GM21528 (cell line): ENCODE measurements around the gene IPMK.

Experiments used
- ATAC-seq: cut with Tn5 transposase; IDR thresholded peaks from one replicate; pipeline ENCODE4 v1.9.1; 2021; ENCODE audit warnings: mild to moderate bottlenecking, moderate library complexity; ENCODE audit not compliant: unreplicated experiment, low FRiP score

The IPMK gene

DNA sequence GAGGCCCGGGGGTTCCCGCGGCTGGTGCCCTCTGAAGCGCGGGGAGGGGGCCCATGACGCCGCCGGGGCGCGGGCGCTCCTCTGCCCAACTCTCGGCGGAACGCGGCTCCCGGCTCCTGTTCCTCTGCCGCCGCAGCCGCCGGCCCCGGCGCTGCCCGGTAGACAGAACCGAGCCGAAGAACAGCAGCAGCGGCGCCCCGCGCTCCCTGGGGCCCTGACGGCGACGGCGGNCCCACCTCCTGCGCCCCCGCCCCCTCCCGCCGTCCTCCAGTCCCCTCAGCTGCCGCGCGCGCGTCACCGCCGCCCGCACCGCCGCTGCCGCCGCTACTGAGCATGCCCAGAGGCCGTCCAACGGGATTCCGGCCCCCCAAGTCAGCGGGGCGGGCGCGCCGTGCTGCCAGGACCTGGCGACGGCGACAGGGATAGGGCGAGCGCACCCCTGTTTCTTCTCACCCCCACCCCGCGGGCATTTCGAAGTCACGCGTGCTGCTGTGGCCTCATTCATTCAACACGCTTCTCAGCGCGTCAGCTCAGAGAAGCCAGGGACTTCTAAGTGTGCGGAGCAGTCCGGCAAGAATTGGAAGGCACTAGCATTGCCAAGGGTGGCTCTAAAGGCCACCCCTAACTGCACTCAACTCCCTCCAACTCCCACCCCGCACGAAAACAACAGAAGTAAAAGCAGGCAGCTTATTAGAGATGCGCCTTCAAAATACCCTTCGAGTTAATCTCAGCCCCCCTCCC lies at the start of gene IPMK:
TSS of gene IPMK (minus strand) at position 182 of the 741 bp plus-strand sequence. CDS start 283 bp downstream, outside the sequence.
- peak; percentile 56 for ATAC-seq

DNA sequence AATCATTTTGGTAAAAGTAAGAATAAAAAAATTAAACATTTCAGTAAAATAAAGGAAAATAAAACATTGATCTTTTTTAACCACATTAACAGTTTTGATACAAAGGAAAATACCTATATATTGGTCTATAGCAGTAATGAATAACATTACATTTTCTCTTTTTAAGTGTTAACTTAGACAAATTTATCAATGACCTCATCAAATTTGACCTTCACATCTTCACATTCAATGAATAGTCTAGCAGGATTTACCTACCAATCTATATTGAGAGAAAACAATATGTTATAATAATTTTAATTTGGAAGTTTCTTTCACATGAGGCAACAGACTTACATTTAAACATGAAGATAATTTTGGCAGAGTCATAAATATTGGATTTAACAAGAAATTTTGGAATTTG lies 49.2 kb upstream of the IPMK start:
- ATAC-seq: no peak

DNA sequence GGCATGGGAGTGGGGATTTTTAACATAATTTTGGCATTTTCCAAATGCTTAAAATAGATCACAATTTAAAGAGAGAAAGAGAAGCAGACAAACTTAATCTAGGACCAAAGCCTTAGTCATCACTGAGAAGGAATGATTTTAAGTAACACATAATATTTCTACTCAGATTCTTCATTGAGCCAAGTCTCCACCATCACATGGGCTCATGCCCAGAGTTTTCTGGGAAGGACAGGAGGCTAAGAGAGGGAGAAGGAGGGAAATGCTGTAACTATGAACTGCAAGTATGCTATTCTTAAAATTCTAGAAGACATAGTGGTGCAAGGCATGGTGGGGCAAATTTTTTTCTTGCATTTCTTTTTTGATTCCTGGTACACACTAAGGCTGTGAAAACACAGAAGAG lies 43.3 kb upstream of the IPMK start:
- no peak for ATAC-seq

DNA sequence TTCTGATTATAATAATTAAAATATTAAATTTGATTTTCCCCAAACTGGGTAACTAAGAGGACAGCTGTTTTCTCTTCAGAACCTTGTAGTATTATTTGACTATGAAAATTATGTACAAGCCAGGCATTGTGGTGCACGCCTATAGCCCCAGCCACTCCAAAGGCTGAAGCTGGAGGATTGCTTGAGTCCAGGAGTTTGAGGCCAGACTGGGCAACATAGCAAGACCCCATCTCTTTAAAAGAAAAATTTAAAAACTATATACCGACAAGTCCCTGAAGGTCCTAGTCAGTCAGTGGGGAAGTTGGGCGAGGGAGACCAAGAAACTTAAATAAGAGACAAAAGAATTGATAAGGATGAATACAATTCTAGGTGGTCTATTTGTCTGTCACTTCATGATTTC lies 40.0 kb upstream of the IPMK start:
- ATAC-seq: no peak

DNA sequence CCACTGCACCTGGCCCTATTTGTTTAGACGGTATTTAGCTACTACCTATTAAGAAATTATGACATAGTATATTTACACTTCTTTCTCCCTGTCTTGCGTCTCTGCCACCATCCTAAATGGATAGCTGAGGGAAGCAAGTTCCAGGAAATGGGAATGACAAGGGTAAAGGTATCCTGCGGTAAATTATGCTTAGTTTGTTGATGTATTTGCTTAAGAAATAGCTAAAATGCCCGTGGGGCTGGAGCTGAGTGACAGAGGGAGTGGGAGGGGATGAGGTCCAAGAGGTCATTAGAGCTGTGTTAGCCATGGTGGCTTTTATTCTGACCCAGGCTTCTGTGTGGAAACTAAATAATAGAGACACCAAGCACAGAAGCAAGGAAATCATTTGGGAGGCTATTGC lies 38.1 kb upstream of the IPMK start:
- ATAC-seq: no peak

DNA sequence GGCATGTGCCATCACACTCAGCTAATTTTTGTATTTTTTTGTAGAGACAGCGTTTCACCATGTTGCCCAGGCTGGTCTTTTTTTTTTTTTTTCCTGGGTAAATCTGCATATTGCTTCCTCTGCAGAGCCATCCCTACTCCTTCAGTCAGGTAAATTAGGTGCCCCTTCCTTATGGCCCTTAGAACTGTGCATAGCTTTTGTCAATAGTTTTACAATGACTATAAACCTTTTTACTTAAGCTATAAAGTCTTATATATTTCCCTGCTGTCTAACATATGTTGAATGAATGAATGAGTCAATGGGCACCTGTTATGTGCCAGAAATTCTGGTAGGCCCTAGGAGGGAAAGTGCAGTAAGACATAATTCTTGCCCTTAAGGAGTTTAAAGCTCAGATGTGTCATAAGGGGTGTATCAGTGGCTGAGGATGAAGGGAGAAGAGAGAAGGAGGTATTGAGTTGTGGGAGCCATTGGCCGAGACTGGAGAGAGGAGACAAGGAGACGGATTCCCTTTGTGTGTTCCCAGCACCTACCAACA lies 36.5 kb upstream of the IPMK start:
- no peak for ATAC-seq

DNA sequence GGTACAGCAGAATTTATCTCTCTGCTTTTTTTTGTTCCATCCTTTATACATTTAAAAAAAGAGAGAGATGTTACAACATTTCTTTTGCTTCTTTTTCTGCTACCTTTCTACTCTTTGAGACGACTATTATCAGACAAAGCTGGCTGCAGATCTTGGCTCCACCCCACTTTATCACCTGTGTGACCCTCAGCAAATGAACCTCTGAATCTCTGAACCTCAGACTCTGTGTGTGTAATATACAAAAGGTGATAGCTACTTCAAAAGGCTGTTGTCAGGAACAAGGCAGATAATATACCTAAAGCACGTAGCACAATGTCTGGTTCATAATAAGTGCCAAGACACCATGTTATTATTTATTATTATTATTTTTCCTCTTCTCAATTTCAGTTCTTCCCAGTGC lies 34.6 kb upstream of the IPMK start:
- ATAC-seq: no peak

DNA sequence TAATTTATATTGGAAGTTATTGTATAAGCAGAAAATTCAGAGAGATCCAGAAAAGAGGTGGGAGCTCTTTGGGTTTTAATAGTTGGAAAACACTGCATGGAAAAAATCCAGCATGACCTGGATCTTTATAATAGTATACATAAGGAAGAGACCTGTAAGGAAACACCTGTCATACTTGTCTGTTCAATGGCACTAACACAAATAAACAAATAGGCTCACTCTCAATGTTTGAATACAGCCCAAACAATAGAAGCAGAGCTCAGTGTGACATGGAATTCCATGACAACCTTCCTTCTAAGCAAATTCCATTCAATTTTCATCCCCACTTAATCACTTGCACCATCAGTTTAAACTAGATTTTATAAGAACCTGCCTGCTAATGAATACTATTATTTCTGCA lies 33.0 kb upstream of the IPMK start:
- ATAC-seq: no peak

DNA sequence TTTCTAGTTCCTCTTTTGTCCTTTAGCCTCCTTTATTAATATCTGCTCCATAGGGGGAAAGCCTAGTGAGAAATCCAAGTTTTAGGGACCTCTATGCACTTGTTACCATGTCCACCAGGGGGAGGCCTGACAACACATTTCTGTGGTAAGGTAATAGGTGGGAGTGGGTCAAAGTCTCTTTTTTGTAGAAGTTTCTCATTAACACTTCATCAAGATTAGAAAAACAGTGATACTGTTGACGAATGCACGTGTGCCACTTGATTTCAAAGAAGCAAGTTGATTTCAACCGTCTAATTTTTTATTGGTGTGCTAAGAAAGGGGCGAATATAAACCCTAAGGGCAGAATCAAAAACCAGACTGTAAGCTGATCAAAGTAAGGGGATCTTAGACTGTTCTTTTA lies 31.9 kb upstream of the IPMK start:
- peak; percentile 94 for ATAC-seq

DNA sequence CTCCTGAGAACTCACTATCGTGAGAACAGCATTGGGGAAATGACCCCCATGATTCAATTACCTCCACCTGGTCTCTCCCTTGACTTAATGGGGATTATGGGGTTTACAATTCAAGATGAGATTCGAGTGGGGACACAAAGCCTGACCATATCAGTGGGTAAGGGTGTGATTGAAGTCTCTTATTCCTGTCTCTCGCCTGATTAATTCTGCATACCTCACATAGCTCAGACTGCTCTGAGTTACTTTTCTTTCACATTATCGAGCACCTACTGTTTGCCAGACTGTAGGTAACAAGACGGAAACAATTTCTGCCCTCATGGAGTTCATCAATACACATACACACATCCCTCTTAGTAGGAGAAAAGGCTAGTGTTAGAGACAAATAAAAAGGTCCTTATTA lies 26.3 kb upstream of the IPMK start:
- no peak for ATAC-seq

DNA sequence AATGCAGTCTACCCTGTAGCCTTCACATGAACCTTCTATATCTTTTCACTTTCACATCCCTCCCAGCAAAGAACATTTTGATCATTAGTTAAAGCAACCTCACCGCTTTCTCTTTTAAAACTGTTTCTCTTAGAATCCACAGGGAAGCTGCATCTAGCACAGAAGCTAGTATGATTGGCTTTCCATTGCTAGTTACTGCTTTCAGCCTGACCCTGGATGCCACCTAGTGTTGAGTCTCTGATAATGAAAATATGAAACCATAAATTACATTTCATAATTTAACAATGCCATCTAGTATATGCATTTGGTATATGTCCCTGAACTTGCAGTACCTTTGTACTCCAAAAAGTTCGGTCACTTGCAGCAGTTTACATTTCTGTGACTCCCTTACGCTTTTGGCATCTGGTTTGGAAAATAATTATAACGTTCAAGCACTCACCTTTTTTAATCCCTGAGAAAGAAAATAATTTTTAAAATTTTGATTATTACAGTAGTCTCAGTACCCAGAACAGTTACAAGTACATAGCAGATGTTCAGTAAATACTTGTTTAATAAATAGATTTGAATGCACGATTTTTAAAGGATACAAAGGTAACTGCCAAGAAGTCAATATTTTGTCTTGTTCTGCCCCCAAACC lies 24.0 kb upstream of the IPMK start:
- no peak for ATAC-seq

DNA sequence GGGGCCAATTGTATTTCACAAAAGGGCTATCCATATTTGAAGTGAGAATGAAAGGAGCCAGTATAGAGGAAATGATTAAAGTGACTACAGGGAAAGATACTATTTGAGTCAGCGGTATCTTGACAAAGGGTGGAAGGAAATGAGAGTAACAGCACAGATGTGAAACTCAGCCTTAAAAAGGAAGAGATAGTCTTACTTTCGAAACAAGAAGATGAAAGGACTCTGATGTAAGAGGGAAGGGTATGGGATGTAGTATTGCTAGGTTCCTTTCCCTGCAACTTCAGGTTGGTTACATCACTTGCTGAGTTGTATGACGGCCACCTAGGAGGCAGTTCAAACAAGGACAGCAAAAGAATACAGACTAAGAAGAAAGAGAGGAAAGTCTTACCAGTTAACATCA lies 14.9 kb upstream of the IPMK start:
- ATAC-seq: peak; percentile 99

DNA sequence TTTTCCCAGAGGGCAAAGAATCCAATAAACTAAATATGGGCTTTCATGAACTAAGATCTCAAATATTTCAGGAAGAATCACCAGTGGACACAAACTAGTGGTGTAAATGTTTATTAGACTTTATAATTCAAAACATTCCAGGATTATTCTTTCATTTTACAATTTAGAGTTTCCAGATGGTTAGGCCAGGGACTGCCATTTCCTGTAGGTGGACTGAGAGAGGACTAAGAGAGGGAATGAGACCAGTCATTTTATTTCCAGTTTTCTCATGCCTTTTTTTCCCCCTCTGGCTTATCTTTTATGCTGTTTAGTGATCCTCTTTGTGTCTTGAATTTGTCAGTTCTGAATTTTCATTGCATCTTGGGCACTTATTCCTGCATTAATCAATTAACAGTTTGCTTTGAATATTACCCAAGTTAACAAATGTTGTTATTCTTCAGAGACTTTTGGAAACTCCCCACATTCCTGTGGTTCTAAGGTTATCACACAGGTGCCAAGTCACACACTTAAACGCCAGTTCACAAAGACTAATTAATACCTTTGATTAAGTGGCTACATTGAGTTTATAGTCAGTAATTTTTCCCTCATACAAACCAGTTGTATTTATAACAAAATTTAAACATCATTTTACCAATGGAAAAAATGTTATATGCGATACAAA lies 13.5 kb upstream of the IPMK start:
- ATAC-seq: no peak

DNA sequence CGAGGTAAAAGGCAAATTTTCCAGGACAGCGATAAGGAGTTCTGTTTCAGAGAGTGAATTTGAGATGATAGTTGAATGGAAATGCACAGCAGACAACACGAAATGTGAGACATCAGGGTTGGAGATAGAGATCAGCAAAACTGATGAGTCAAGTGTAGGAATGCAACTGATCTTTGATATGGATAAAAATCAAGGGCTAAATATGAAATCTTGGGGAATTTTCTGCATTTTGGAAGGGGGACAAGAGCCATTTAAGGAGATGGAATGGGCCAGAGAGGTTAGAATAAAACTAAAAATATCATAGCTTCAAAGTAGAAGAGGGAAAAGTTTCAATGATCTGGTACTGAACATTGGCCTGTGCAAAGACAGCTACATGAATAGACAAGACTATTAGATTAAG lies 12.8 kb upstream of the IPMK start:
- no peak for ATAC-seq

DNA sequence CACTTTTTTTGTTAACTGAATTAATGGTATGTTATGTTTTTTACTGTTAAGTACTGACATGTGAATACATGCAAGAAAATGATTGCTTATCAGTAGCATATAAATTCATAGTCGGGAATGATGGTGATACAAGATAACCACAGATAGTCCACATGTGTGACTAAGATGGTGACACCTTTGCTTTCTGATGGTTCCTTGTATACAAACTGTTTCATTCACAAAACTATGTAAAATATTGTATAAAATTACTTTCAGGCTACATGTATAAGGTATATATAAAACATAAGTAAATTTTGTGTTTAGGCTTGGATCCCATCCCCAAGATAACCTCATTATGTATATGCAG lies 11.2 kb upstream of the IPMK start:
- no peak for ATAC-seq

DNA sequence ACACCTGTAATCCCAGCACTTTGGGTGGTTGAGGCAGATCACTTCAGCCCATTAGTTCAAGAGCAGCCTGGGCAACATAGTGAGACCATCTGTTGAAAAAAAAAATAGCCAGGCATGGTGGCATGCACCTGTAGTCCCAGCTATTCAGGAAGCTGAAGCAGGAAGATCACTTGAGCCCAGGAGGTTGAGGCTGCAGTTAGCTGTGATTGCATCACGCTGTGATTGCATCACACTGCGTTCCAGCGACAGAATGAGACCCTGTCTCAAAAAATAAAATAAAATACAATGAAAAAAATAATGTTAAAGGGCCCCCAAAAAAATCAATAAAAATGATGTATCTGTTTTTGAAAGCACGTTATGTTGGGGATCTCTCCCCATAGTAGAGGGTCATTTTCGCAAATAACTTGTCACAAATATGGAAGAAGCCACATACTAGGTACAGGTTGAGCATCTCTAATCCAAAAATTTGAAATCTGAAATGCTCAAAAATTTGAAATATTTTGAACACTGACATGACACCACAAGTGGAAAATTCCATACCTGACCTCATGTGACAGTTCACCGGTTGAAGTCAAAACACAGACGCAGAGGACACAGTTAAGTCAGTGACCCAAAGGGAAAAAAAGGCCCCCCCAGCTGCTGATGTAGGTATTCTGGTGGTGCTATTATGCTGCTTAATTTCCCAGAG lies 10.7 kb upstream of the IPMK start:
- no peak for ATAC-seq

DNA sequence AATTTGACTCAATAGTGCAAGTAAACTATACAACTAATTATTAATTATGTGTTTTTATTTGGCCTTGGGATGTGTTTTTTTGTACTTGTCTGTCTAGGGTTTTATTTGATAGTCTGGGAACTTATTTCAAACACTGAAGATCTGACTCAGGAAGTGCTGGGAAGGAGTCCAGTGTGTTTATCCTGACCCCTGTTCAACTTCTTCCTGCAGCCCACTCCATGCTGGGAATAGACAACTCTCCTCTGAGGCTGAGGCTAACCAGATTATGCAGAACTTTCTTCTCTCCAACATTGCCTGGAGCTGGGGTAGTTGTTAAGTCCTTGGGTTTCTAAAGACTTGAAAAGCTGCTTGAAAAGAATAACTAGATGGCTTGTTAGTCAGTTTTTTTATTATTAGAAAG lies 8.2 kb upstream of the IPMK start:
- no peak for ATAC-seq

DNA sequence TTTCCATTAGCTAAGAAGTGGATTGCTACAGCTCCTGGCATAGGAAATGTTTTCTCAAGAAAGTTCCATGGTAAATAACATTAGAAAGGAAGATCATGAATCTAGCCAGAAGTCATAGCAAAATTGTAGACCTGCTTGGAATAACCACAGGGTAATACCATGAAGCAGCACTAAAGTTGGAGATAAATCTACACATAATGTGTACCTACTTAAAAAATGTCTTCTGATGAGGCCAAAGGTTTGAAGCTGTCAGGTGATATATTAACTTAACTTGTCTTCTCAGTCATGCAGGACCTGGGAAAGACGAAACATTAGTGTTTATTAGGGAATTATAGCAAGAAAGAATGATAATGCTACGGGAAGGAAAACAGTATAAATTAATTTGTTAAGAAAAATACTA lies 7.6 kb upstream of the IPMK start:
- ATAC-seq: no peak

DNA sequence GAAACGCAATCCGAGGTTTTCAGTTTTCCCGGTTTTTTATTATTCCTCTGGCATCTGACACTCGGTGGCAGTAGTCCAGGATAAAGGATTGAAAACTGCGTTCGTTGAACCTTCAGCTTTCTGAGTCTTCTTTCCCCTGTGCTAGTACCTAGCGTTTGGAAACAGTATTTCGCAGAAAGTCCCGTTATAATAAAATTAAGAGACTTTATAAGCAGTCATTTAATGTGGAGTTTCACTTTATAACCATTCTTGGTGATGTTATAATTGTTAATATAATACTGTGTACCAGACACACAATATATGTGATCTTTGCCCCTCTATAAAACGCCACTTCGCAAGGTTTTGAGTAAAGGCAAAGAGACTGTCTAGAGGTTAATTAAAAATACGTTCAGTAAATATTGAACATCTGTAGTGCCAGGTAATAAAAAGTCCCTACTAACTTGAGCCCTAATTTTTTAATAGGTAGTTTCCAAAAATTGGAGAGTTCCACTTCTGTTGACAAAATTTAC lies 2.1 kb upstream of the IPMK start:
- no peak for ATAC-seq

DNA sequence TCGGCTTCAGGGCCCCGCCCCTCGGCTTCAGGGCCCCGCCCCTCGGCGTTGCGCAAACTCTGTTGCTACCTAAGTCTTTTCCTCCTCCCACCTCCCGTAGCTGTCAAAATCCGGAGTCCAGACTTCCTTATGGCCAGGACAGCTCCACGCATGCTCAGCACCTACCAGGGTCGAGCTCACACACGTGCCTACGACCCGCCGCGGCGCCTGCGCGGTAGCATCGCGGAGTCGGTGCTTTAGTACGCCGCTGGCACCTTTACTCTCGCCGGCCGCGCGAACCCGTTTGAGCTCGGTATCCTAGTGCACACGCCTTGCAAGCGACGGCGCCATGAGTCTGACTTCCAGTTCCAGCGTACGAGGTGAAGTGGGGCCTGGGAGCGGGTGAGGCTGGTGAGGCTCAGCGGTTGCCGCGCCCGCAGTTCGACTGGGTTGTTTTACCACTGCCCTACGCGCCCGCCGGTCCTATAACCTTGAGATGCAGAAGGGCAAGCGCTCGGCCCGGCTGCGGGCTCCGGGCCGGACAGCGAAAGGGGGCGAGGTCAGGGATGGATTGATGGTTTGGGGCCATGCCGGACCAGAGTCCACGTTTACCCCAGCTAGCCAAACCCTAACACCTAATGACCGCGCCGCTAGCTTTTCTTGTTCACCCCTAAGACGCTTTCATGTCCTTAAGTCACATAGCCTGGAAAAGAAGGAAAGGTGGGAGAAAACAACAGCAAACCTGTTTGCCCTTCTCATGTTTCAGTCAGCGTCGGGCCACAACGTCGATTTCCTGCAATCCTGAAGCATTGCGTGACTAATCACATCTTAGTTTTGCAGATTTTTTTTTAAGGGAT lies 1.5 kb upstream of the IPMK start, which contains the start of gene CISD1:
TSS of gene CISD1 (plus strand) at position 217 of the 836 bp plus-strand sequence. CDS start at position 329, 112 bp downstream.
- peak; percentile 66 for ATAC-seq
